ENCODE measurements around the gene USP7. TPM values are rescaled to one million over a fixed set of nuclear protein-coding genes. Genes with fewer than 3 reads are reported as not detected.
"Not testable (repeated sequence)": the region's sequence is repeated elsewhere in the genome, so short reads cannot be mapped to it uniquely, and the experiment has no call there.

Gene USP7
- total RNA-seq, 2 experiments from 2014 or later, result 165 to 198 TPM

- Mint-ChIP-seq H3K27ac (peak overlapping the region; percentile 26), H3K27me3 (no peaks in the 10 kb centered on the region), H3K9me3 (ENCODE audit: low read depth) (no peaks in the 10 kb centered on the region), H3K4me3 (no peak overlapping the region), H3K4me1 (peaks cover 78% of the 10 kb centered on the region), H3K36me3 (ENCODE audit: low read depth) (peaks cover 71% of the 10 kb centered on the region)
- ChIA-PET POLR2A (no interaction called here), CTCF (interaction anchor here (1.2 to 4.7 kb wide), 3 partner anchors 9 to 12 kb away, joined by 4 to 19 read pairs (median 5); no protein-coding TSS in a partner anchor)
- intact Hi-C loops (cut with DNase I, micrococcal nuclease), result no loop called here
- no peak for DNase-seq
- ATAC-seq, result no peak
Measured at GRCh38 chr16:8925455-8925854, 38.3 kb downstream of the USP7 start.

GRCh38 chr16:8924214-8924613, 39.5 kb downstream of the USP7 start:
- Mint-ChIP-seq H3K36me3 (ENCODE audit: low read depth) (peaks cover 75% of the 10 kb centered on the region), H3K27ac (peak overlapping the region; percentile 58), H3K27me3 (no peaks in the 10 kb centered on the region), H3K9me3 (ENCODE audit: low read depth) (no peaks in the 10 kb centered on the region), H3K4me3 (no peak overlapping the region), H3K4me1 (peaks cover 81% of the 10 kb centered on the region)
- ATAC-seq (no peak), DNase-seq (no peak)
- intact Hi-C loops (cut with DNase I, micrococcal nuclease), result loop anchor here (5.0 kb wide), 2 partner anchors 38 to 83 kb away; partner anchors contain the start of gene USP7 (in 1 of the 2)
- ChIA-PET POLR2A (interaction anchor here (0.8 kb wide), 1 partner anchor 24 kb away, joined by 3 read pairs; no protein-coding TSS in a partner anchor), CTCF (interaction anchor here (0.8 to 4.7 kb wide), 4 partner anchors 10 to 44 kb away, joined by 3 to 19 read pairs (median 4); no protein-coding TSS in a partner anchor)

DNA sequence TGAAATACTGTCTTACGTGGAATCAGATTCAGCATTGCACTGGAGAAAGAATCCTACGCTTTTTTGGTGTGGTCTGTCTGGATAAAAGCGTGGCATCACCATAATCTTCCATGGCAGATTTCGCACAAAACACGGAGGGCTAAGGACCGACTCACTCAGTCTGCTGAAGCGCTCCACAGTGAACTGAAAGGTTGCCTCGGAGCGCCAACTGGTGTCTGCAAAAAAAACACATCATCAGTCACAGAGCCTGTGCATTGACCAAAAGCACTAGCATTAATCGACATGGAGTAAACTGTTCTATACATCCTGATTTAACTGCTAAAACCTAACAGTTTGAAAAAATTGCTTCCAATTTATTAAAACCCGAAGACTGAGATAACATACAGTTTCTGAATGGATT, 40.5 kb downstream of the USP7 start:
- Mint-ChIP-seq H3K4me1 (peaks cover 77% of the 10 kb centered on the region), H3K36me3 (ENCODE audit: low read depth) (peaks cover 74% of the 10 kb centered on the region), H3K27me3 (no peaks in the 10 kb centered on the region), H3K4me3 (no peak overlapping the region), H3K9me3 (ENCODE audit: low read depth) (no peaks in the 10 kb centered on the region), H3K27ac (peak overlapping the region; percentile 5)
- ChIA-PET POLR2A (no interaction called here), CTCF (interaction anchor here (0.8 to 4.7 kb wide), 2 partner anchors 13 to 43 kb away, joined by 3 to 19 read pairs; no protein-coding TSS in a partner anchor)
- ATAC-seq, result no peak
- intact Hi-C loops (cut with DNase I, micrococcal nuclease), result loop anchor here (5.0 kb wide), 2 partner anchors 39 to 84 kb away; partner anchors contain the start of gene USP7 (in 1 of the 2)
- DNase-seq, result no peak

GRCh38 chr16:8921347-8921984, 42.2 kb downstream of the USP7 start:
- Mint-ChIP-seq H3K9me3 (ENCODE audit: low read depth) (no peaks in the 10 kb centered on the region), H3K27ac (peak overlapping the region; percentile 83), H3K36me3 (ENCODE audit: low read depth) (peaks cover 78% of the 10 kb centered on the region), H3K27me3 (no peaks in the 10 kb centered on the region), H3K4me1 (peaks cover 69% of the 10 kb centered on the region), H3K4me3 (no peak overlapping the region)
- intact Hi-C loops (cut with DNase I, micrococcal nuclease), result loop anchor here (1.0 to 5.0 kb wide), 5 partner anchors 15 to 86 kb away; partner anchors contain the start of gene USP7 (in 1 of the 2)
- no peak for DNase-seq
- ATAC-seq, result peak; percentile 40
- ChIA-PET POLR2A (interaction anchor here (0.9 kb wide), 1 partner anchor 15 kb away, joined by 3 read pairs; no protein-coding TSS in a partner anchor), CTCF (interaction anchor here (0.6 to 4.7 kb wide), 3 partner anchors 12 to 209 kb away, joined by 3 to 19 read pairs (median 3); no protein-coding TSS in a partner anchor)

DNA sequence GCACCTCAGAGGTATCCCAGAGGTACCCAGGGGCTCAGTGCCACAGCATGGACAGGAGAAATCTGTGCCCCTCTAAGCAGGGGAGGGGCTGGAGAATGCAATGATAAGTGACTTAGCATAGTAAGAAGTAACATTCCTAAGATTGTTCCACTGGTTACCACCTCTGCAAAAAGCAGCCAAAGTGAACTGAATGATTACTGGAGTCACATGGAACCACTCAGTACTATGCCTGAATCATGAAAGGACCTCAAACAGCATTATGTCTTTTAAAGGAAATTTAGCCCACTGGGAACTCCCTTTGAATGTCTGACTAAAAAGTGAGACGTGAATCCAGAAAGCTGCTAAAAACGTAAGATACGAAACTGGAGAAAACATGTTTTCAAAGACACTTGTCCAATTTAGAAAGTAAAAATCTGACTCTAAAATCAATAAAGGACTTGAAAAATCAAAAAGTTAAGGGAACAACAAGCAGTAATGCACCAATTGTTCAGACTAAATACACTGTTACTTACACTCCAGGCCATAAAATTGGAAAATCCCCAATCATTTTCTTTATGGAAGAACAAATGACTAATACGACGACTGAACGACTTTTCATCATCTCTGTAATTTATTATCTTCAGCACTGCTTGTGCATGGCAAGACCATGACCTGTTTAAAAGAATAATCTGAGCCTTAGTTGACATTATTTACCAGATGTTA, 42.9 kb downstream of the USP7 start:
- intact Hi-C loops (cut with DNase I, micrococcal nuclease), result loop anchor here (1.0 to 5.0 kb wide), 6 partner anchors 8 to 87 kb away; partner anchors contain the start of gene USP7 (in 1 of the 2)
- peaks cover 71% of the 10 kb centered on the region for H3K4me1 Mint-ChIP-seq
- ChIA-PET POLR2A (interaction anchor here (0.9 kb wide), 1 partner anchor 16 kb away, joined by 3 read pairs; no protein-coding TSS in a partner anchor), CTCF (interaction anchor here (1.5 to 4.7 kb wide), 3 partner anchors 16 to 32 kb away, joined by 5 to 19 read pairs (median 7); no protein-coding TSS in a partner anchor)
- DNase-seq, result no peak
- H3K9me3 Mint-ChIP-seq (ENCODE audit: low read depth), result no peaks in the 10 kb centered on the region
- peak overlapping the region; percentile 83 for H3K27ac Mint-ChIP-seq
- no peak overlapping the region for H3K4me3 Mint-ChIP-seq
- ATAC-seq, result peak; percentile 73
- H3K27me3 Mint-ChIP-seq, result no peaks in the 10 kb centered on the region
- peaks cover 81% of the 10 kb centered on the region for H3K36me3 Mint-ChIP-seq (ENCODE audit: low read depth)

DNA sequence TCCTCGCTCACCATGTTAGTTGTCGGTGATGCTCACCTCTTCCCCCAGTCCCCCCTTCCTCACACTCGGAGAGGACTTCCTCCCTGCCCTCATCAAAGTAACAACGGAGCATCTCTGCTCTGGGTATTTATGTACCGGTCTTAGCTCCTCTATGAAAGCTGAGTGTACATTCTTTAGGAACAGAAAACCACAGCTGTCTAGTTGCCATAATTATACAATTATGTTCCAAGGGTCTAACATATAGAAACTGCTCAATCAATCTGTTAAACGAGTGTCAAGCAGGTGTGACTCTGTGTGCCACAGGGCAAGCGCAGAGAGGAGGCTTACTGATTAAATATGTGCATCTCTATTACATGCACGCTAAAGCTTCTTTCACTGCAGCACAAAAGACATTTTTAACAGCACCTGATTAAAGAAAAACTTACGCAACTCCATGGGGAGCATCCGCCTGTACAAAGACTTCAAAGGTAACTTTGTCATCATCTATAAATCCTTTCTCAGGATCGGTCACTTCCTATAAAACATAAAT, 43.7 kb downstream of the USP7 start:
- POLR2A ChIA-PET, result no interaction called here

DNA sequence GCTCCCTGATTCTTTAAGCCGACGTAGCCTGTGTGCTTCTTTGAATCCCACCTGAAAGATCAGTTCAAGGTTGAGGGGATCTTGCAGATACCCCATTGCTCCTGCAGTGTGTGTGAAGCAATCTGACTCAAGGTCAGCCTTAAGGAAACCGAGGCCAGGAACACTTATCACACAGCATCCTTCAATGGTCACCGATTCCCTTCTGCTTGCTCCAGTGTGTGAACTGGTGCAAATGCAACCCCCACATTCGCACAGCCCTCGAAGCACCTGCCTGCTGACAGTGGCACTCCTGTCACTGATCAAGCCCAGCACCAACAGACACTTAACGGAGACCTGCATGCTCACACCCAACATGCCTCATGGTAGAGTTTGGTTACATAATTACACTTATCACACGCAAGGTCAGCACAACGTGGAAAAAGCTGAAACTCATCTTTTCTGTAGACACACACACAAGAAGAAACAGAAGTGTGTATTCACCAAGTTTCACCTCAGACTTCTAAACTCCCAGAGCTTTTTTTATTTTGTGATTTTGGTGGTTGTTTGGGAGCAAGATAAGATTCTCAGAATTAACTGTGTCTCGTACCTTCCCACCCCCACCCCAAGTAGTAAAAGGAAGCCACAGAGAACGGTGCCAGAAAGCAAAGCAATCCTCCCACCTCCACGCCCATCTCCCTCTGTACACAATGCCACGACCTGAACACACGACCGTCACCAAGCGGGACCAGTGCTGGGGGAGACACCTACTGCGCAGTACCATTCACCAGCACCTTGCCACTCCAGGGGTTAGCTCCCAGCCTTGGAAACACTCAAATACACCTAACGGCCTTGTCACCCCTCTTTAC, 44.4 kb downstream of the USP7 start:
- DNase-seq (no peak), ATAC-seq (peak; percentile 10)
- POLR2A ChIA-PET, result no interaction called here
- intact Hi-C loops (cut with DNase I, micrococcal nuclease), result no loop called here
- Mint-ChIP-seq H3K4me3 (no peak overlapping the region), H3K27me3 (no peaks in the 10 kb centered on the region), H3K27ac (peak overlapping the region; percentile 83), H3K9me3 (ENCODE audit: low read depth) (no peaks in the 10 kb centered on the region), H3K4me1 (peaks cover 60% of the 10 kb centered on the region), H3K36me3 (ENCODE audit: low read depth) (peaks cover 81% of the 10 kb centered on the region)
- CTCF ChIA-PET, result interaction anchor here (0.7 to 1.9 kb wide), 3 partner anchors 17 to 208 kb away, joined by 3 to 7 read pairs (median 5); no protein-coding TSS in a partner anchor

More for the DNA sequence above, 43.7 kb downstream of the USP7 start:
- peaks cover 65% of the 10 kb centered on the region for H3K4me1 Mint-ChIP-seq
- no peak for DNase-seq
- H3K27me3 Mint-ChIP-seq, result no peaks in the 10 kb centered on the region
- H3K27ac Mint-ChIP-seq, result peak overlapping the region; percentile 83
- H3K9me3 Mint-ChIP-seq (ENCODE audit: low read depth), result no peaks in the 10 kb centered on the region
- peak; percentile 4 for ATAC-seq
- intact Hi-C loops (cut with DNase I, micrococcal nuclease), result loop anchor here (1.0 to 5.0 kb wide), 5 partner anchors 8 to 87 kb away; partner anchors contain the start of gene USP7 (in 1 of the 2)
- H3K4me3 Mint-ChIP-seq, result no peak overlapping the region
- H3K36me3 Mint-ChIP-seq (ENCODE audit: low read depth), result peaks cover 79% of the 10 kb centered on the region
- CTCF ChIA-PET, result interaction anchor here (0.7 to 1.9 kb wide), 3 partner anchors 16 to 208 kb away, joined by 3 to 7 read pairs (median 5); no protein-coding TSS in a partner anchor

DNA sequence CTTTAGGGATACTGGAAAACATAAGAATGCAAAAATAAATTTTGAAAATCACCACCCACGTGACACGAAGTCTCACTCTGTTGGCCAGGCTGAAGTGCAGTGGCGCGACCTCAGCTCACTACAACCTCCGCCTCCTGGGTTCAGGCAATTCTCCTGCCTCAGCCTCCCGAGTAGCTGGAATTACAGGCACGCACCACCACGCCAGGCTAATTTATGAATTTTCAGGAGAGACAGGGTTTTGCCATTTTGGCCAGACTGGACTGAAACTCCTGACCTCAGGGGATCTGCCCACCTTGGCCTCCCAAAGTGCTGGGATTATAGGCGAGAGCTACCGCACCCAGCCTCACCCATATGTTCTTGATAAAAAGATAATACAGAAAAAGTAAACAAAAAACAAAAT, 46.4 kb downstream of the USP7 start:
- POLR2A ChIA-PET; DNase-seq; H3K9me3 Mint-ChIP-seq (ENCODE audit: low read depth); H3K27ac Mint-ChIP-seq; H3K27me3 Mint-ChIP-seq; CTCF ChIA-PET; H3K4me3 Mint-ChIP-seq; ATAC-seq; intact Hi-C loops (cut with DNase I, micrococcal nuclease): not testable (repeated sequence)
- Mint-ChIP-seq H3K36me3 (ENCODE audit: low read depth) (peaks cover 85% of the 10 kb centered on the region), H3K4me1 (peaks cover 51% of the 10 kb centered on the region)

- no peak overlapping the region for H3K4me3 Mint-ChIP-seq
- DNase-seq, result no peak
- peaks cover 81% of the 10 kb centered on the region for H3K36me3 Mint-ChIP-seq (ENCODE audit: low read depth)
- no peak overlapping the region for H3K27ac Mint-ChIP-seq
- no peak for ATAC-seq
- H3K27me3 Mint-ChIP-seq, result no peaks in the 10 kb centered on the region
- intact Hi-C loops (cut with DNase I, micrococcal nuclease), result no loop called here
- CTCF ChIA-PET, result interaction anchor here (0.6 to 2.3 kb wide), 6 partner anchors 13 to 184 kb away, joined by 3 to 9 read pairs (median 3); partner anchors contain the start of gene LITAFD
- POLR2A ChIA-PET, result no interaction called here
- H3K9me3 Mint-ChIP-seq (ENCODE audit: low read depth), result no peaks in the 10 kb centered on the region
- peaks cover 44% of the 10 kb centered on the region for H3K4me1 Mint-ChIP-seq
Measured at GRCh38 chr16:8916541-8917225, 47.0 kb downstream of the USP7 start.

- intact Hi-C loops (cut with DNase I, micrococcal nuclease), result no loop called here
- POLR2A ChIA-PET, result no interaction called here
- ATAC-seq (no peak), DNase-seq (no peak)
- Mint-ChIP-seq H3K9me3 (ENCODE audit: low read depth) (no peaks in the 10 kb centered on the region), H3K4me3 (no peak overlapping the region), H3K27me3 (no peaks in the 10 kb centered on the region), H3K27ac (no peak overlapping the region), H3K4me1 (peaks cover 42% of the 10 kb centered on the region), H3K36me3 (ENCODE audit: low read depth) (peaks cover 83% of the 10 kb centered on the region)
- CTCF ChIA-PET, result interaction anchor here (0.9 to 2.3 kb wide), 4 partner anchors 13 to 93 kb away, joined by 3 to 9 read pairs (median 3); partner anchors contain the start of gene LITAFD
Measured at GRCh38 chr16:8915722-8916301, 47.9 kb downstream of the USP7 start.

All from activated CD4-positive, alpha-beta T cell treated with anti-CD3 and anti-CD28 coated beads for 36 hours (primary cell).